Activated CD8-positive, alpha-beta memory T cell treated with anti-CD3 and anti-CD28 coated beads for 4 hours (primary cell): ENCODE measurements around the gene GALNT16.
"Not testable (repeated sequence)": the region's sequence is repeated elsewhere in the genome, so short reads cannot be mapped to it uniquely, and the experiment has no call there.

Source experiments
- DNase-seq, 2 donors: peaks; one replicate each; pipeline ENCODE4 v3.0.0-alpha.2; 2020; ENCODE audit warnings: low read depth in 2 of 2

GALNT16 gene

GRCh38 chr14:69285661-69286255, 25.8 kb downstream of the GALNT16 start:
- DNase-seq, result no peak

GRCh38 chr14:69287098-69288010, 27.4 kb downstream of the GALNT16 start:
- no peak for DNase-seq

GRCh38 chr14:69288011-69288771, 28.2 kb downstream of the GALNT16 start:
- DNase-seq, result no peak

GRCh38 chr14:69288956-69289705, 29.2 kb downstream of the GALNT16 start:
- DNase-seq, result no peak

GRCh38 chr14:69289811-69290520, 30.0 kb downstream of the GALNT16 start:
- DNase-seq, result no peak

- not testable (repeated sequence) for DNase-seq
These were observed 30.9 kb downstream of the GALNT16 start for GRCh38 chr14:69290881-69291280.

- DNase-seq, result no peak
These were observed 31.4 kb downstream of the GALNT16 start for GRCh38 chr14:69291396-69291795.

GRCh38 chr14:69291891-69292561, 32.1 kb downstream of the GALNT16 start:
- no peak for DNase-seq

GRCh38 chr14:69298131-69299071, 38.4 kb downstream of the GALNT16 start:
- no peak for DNase-seq

- DNase-seq, result no peak
These were observed 39.5 kb downstream of the GALNT16 start for GRCh38 chr14:69299286-69300035.

GRCh38 chr14:69300601-69301221, 40.8 kb downstream of the GALNT16 start:
- DNase-seq, result no peak

- no peak for DNase-seq
These were observed 43.1 kb downstream of the GALNT16 start for GRCh38 chr14:69303086-69303485.

- no peak for DNase-seq
These were observed 52.6 kb downstream of the GALNT16 start for GRCh38 chr14:69312608-69313007.

GRCh38 chr14:69313176-69313575, 53.2 kb downstream of the GALNT16 start:
- DNase-seq, result no peak

GRCh38 chr14:69314327-69314726, 54.4 kb downstream of the GALNT16 start:
- no peak for DNase-seq

- DNase-seq, result no peak
These were observed 55.3 kb downstream of the GALNT16 start for GRCh38 chr14:69315301-69315700.

GRCh38 chr14:69316449-69317101, 56.6 kb downstream of the GALNT16 start:
- DNase-seq, result no peak
